ENCODE data around the gene MGAT5B. TPM values are rescaled to one million over a fixed set of nuclear protein-coding genes. Genes with fewer than 3 reads are reported as not detected.

Gene MGAT5B
- total and polyA plus RNA-seq, 2 experiments from 2014 or later, result 1.6 to 10.0 TPM

GRCh38 chr17:76905036-76905435, 36.8 kb downstream of the MGAT5B start:
- Histone ChIP-seq H3K4me2 (no peak overlapping the region), H3K27me3 (ENCODE audit: insufficient read depth) (no peaks in the 10 kb centered on the region), H3K4me1 (ENCODE audit: insufficient read depth) (peaks cover 9% of the 10 kb centered on the region; the same call in 1 of the 2 replicates), H4K20me1 (replicated peaks; ENCODE audit: insufficient read depth) (no peaks in the 10 kb centered on the region; the same call in 1 of the 2 replicates), H3K79me2 (replicated peaks; ENCODE audit: insufficient read depth) (no peaks in the 10 kb centered on the region), H2AFZ (no peak overlapping the region), H3K4me3 (no peak overlapping the region), H3K27ac (ENCODE audit: low read depth) (no peak overlapping the region), H3K9me2 (ENCODE audit: insufficient read depth) (no peaks in the 10 kb centered on the region), H3K36me3 (ENCODE audit: insufficient read depth) (no peaks in the 10 kb centered on the region), H3F3A (replicated peaks; ENCODE audit: low read depth) (no peaks in the 10 kb centered on the region)
- no peak for TF ChIP-seq JUNB (IDR thresholded peaks at IDR 0.05; ENCODE audit: unreplicated experiment)
- TF ChIP-seq EZH2 (IDR thresholded peaks at IDR 0.05; ENCODE audit: low read depth, unreplicated experiment), result no peak
- TF ChIP-seq CTCF (conservative IDR thresholded peaks at IDR 0.05; ENCODE audit: low read depth in 2 of 2), result no peak
- TF ChIP-seq STAT1 (IDR thresholded peaks at IDR 0.05; ENCODE audit: unreplicated experiment), result no peak
- no peak for TF ChIP-seq ZNF331 (CRISPR knock-in tag; IDR thresholded peaks at IDR 0.05; ENCODE audit: low read depth)
- TF ChIP-seq REST (IDR thresholded peaks at IDR 0.05; ENCODE audit: unreplicated experiment), result no peak
- TF ChIP-seq NANOG (IDR thresholded peaks at IDR 0.05; ENCODE audit: borderline replicate concordance), result no peak
- TF ChIP-seq CREB1 (CRISPR knock-in tag; IDR thresholded peaks at IDR 0.05; ENCODE audit: low read depth), result no peak
- no peak for TF ChIP-seq EZH2phosphoT487 (IDR thresholded peaks at IDR 0.05; ENCODE audit: unreplicated experiment)
- TF ChIP-seq ZNF114 (CRISPR knock-in tag; IDR thresholded peaks at IDR 0.05), result no peak
- no peak for TF ChIP-seq ZNF462 (CRISPR knock-in tag; IDR thresholded peaks at IDR 0.05)
- TF ChIP-seq ETS1 (IDR thresholded peaks at IDR 0.05), result no peak
- no peak for TF ChIP-seq POLR2AphosphoS5 (IDR thresholded peaks at IDR 0.05; ENCODE audit: low read depth)
- Mint-ChIP-seq H3K9me3 (no peaks in the 10 kb centered on the region; the same call in 2 of the 3 replicates), H3K4me1 (peaks cover 12% of the 10 kb centered on the region), H3K27ac (no peak overlapping the region), H3K36me3 (ENCODE audit: low read depth) (peaks cover 6% of the 10 kb centered on the region; the same call in 2 of the 3 replicates), H3K27me3 (ENCODE audit: insufficient read depth, low read depth, poor library complexity) (peaks cover 10% of the 10 kb centered on the region), H3K4me3 (no peak overlapping the region)
- no peak for ATAC-seq
- no peak for DNase-seq (ENCODE audit: low spot score)
